Activated gamma-delta T cell (primary cell): ENCODE results near the gene ASTL.
"Not testable (repeated sequence)": the region's sequence is repeated elsewhere in the genome, so short reads cannot be mapped to it uniquely, and the experiment has no call there.

Source experiments
- DNase-seq: peaks from one replicate; lab custom pipeline; 2025; lab: John Stamatoyannopoulos, UW

The ASTL gene

DNA sequence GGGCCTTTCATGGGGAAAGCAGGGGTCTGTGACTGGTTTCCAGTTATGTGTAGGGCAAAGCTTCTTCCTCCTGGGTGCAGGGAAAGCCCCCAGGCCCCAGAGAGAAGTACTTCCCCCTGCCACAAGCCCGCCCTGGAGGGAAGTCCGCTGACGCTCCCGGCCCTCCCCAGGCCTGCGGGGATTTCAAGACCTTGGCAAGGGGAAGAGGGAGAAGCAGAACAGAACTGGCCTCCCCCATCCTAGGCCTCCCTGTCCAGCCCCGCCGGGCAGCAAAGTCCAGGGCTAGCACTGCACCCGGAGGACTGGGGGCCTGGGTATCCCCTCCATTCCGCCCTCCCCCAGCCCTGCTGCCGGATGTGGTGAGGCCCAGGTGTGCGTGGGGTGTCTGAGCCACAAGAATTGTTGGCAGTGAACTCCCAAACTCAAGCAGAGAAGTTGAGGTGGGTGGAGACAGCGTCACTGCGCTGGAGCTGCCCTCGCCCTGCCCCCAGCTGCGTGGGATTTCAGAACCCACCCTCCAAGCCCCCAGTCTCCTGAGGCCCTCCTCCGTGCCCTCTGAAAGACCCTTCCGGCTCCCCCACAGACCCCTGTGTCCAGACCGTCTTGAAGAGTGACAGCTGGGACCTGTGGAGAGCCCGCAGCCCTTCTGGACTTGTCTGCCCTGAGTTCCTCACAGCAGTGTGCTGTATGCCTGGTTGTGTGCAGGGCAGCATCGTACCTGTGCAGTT, 8.0 kb upstream of the ASTL start:
- peak; percentile 76 for DNase-seq

GRCh38 chr2:96145848-96146152, 7.5 kb upstream of the ASTL start:
- no peak for DNase-seq

GRCh38 chr2:96145036-96145847, 6.9 kb upstream of the ASTL start, which contains the start of gene DUSP2:
Gene DUSP2 (minus strand): TSS chr2:96145440. CDS start chr2:96145354, 86 bp downstream.
- peak; percentile 91 for DNase-seq

DNA sequence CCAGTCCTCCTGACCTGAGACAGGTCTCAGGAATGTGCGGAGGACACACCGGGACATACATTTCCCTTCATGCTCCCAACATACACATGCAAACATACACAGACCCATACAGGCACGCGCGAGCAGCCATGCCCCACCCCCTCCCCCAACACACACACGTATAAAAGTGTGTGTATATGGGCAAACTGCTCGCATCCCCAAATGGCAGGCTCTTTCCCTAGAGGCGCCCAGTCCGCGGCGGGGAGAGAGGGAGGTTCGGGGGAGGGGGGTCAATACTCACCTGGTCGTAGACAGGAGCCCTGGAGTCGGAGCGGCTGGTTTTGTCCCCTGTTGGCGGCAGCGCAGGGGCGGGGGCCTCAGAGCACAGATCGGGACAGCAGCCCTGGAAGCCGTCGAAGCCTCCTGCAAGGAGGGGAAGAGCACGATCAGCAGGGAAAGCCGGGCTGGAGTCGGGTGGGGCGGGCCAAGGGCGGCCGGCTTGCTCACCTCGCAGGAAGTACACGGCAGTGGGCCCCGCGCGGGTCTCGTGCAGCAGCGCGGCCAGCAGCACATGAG, 6.3 kb upstream of the ASTL start:
- no peak for DNase-seq

DNA sequence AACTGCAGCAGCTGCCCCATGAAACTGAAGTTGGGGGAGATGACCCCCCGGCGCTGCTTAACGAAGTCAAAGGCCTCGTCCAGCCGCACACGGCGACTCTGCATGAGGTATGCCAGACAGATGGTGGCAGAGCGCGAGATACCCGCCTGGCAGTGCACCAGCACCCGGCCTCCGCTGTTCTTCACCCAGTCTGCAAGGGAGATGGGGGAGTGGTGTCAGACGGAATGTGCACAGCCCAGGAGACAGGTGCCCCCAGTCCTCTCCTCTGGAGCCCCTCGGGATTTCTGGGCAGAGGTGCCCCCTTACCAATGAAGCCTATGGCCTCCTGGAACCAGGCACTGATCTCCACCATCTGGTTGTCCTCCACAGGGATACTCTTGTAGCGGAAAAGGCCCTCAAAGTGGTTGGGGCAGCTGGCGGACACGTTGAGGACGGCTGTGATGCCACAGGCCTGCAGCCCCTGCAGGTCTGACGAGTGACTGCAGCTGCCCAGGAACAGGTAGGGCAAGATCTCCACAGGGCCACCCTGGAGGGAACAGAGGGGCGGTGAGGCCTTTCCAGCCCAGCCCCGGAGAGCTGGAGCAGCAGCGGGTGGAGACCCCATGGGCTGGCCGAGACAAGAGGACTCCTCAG, 5.7 kb upstream of the ASTL start:
- no peak for DNase-seq

- no peak for DNase-seq
Observed at GRCh38 chr2:96143231-96143847, 5.0 kb upstream of the ASTL start.

DNA sequence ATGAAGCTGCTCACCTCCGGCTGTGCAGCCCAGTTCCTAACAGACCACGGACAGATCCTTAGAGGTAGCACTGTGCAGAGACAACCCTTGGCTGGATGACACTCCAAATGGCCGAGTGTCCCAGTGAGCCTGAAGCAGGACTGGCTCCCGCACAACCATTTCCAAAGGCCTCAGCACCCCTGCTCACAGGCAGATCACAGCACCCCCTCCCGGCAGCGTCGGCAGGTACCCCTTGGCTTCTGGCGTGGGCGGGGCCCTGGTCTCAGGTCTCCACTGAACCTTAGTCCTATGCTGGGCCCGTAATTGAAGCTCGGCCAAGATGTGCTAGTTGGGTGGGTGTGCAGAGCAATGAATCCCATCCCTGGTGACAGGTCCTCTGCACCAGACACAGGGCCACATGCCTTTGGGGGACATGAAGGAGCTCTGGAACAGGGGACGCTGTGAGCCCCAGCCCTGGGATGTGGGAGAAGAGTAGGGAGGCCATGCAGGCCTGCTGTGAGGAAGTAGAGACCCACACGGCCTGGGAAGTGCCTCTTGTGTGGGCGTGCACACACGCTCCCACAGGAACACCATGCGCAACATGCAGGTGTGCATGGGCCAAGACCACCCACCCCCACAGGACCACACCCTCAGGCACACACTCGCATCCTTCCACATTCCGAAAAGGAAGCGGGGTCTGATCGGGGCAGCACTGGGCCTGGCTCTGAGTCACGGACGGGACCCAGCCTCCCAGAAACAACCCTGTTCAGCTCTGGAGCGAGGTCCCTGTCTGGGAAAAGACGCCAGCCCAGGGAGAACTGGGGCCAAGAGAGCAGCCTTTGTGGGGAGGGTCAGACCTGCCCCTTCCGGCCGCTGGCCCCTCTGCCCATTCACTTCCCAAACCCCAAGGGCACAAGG, 4.2 kb upstream of the ASTL start:
- DNase-seq, result peak; percentile 48

DNA sequence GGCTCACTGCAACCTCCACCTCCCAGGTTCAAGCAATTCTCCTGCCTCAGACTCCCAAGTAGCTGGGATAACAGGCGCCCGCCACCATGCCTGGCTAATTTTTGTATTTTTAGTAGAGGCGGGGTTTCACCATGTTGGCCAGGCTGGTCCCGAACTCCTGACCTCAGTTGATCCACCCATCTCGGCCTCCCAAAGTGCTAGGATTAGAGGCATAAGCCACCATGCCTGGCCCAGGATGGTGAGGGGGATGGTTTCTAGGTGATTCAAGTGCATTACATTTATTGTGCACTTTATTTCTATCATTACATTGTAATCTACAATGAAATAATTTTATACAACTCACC, 3.3 kb upstream of the ASTL start:
- DNase-seq, result not testable (repeated sequence)

- DNase-seq, result no peak
Observed at GRCh38 chr2:96140941-96141623, 2.8 kb upstream of the ASTL start.

DNA sequence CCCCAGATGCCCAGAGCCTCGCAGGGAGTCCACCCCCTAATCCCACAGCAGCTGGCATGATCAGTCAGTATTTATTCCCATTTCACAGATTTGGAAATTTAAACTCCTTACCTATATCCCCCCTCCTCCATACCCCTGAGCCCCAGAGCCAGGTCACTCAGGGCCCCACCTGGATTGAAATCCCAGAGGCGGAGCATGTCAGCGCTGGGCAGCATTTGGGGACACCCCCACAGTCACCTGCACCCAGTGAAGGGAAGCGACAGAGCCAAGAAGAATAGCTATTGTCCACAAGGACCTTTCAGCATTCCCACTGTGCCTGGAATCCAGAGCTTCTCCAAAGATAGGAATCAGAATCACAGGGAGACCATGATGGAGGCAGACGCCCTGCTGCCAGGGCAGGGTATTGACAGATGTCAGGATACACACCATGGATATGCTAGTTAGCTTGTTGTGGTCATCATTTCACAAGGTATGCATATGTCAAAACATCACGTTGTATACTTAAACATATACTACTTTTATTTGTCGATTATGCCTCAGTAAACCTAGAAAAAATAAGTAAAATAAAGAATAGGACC, 968 bp upstream of the ASTL start:
- DNase-seq, result no peak

DNA sequence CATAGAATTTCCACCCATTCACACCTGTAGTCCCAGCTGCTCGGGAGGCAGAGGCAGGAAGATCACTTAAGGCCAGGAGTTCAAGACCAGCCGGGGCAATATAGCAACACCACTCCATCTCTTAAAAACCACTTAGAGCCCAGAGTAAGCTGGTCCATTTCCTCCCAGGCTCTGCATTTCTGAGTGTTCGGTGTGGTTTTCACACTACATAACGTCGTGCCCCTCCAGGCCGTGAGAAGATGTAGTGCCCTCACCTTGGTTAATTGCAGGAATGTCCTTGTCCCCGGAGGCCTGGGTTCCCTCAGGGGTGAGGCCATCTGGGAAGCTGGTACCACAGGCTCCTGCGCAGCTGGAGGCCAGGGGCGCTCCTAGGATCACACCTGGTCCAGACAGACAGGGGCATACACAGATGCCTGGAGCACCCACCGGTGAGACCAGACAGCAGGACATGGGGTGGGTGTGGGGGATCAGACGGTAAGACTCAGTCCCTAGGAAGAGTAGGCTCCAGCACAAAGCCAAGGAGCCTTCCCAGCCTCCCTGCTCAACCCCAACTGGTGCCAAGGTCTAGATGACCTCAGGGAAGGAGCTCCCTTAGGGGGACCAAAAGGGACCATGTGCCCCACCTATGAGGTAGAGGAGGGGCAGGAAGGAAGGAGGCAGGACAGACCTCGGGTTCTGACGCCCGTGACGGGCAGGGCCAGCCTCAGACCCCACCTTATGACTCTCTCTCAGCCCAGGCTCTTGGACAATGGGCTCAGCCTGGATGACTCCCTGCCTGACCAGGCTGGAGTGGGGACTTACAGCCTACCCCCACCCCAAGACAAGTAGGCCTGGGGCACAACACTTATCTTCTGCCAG, 752 bp downstream of the ASTL start:
- no peak for DNase-seq

DNA sequence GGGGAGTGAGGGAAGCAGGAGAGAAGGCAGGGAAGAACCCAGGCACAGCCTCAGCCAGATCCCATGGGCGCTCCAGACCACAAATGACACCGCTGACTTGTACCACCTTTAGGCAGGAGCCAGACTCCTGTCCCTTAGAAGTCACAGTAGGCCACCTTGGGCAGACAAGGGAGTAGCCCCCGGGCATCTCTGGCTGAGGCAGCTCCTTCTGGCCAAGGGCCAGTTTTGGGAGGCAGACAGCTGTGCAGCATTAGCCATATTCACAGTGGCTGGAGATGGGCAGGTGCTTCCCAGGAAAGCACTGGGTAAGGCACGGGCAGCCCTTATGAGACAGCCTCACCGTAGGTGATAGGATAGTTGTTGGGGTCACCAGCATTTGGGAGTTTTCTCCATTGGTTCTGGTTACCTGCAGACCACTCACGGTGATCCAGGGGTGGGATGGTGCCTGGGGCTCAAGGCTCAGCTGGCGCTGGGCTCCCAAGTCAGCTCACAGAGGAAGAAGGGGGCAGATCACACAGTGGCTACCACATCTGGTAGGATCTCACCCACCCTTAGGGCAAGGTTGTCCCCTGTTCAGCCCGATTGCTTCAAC, 2.1 kb downstream of the ASTL start:
- DNase-seq, result no peak

DNA sequence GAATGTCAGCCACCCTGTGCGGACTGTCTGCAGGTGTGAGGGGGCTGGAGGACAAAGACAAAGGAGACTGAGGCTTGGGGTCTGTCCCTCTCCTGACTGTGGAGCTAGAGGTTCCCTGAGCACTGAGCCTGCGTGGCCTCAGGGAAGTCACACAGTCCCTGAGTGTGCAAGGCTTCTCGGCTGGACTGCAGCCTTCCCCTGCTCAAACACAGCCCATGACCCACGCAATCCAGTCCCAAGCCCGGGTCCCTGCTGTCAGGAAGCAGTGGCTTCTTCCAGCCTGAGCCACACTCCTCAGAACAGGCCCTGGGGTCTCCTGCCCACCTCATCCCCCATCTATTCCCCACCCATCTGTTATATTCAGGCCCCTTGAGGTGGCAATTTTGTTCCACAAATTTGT, 2.7 kb downstream of the ASTL start:
- no peak for DNase-seq

GRCh38 chr2:96135171-96135570, 3.1 kb downstream of the ASTL start:
- no peak for DNase-seq

DNA sequence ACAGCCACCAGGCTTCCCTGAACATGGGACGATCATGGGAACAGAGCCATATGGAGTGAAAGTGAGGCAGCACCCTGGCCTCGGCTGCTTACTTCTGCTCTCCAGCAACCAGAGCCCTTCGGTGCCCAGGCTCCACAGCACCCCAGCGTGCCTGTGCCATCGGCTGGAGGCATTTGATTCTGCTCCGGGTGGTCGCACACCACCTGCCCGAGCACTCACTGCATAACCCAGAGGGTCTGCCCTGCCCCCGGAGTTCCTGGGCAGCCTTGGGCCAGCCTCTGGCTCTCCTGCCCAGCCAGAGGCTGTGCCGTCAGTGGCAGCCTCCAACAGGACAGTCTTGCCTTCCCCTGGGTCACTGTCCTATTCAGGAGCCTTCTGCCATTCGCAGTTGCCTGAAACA, 3.9 kb downstream of the ASTL start:
- no peak for DNase-seq

DNA sequence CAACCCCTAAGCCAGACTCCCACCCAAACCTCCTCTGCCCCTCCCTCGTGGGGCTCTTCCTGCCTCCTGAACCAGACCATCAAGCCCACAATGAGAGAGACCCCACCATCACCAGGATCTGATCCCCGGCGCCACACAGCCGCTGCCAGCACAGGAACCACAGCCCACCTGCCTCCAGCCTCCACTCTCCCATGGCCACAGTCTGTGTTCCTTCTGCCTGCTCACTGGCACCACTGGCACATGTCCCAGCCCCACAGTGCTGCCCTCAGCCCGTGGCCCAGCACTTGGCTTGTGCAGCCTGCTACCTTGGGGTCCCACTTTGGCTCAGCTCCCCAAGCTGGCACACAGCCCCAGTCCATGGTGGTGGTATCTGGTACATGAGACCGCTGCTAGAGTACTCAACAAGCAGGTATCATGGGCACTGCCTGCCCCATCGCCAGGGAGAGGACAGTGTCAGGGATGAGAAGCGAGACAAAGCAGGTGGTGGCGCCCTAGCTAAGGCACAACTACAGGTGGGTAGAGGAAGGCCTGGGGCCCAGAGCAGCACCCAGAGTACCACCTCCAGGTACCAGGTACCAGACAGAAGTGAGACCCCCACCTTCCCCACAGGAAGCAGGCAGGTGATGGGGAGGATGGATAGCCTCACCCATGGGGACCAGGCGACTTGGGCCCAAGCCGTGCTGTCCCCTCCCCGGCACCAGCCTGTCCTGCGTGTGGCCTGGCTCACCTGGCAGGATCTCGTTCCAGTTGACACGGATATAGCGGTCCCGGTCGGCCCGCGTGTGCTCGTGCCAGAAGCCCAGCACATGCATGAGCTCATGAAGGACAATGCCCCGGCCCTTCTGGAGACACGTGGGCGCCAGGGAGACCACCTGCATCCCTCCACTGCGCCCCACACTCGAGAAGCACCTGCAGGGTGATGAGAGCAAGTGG, 6.2 kb downstream of the ASTL start:
- no peak for DNase-seq

DNA sequence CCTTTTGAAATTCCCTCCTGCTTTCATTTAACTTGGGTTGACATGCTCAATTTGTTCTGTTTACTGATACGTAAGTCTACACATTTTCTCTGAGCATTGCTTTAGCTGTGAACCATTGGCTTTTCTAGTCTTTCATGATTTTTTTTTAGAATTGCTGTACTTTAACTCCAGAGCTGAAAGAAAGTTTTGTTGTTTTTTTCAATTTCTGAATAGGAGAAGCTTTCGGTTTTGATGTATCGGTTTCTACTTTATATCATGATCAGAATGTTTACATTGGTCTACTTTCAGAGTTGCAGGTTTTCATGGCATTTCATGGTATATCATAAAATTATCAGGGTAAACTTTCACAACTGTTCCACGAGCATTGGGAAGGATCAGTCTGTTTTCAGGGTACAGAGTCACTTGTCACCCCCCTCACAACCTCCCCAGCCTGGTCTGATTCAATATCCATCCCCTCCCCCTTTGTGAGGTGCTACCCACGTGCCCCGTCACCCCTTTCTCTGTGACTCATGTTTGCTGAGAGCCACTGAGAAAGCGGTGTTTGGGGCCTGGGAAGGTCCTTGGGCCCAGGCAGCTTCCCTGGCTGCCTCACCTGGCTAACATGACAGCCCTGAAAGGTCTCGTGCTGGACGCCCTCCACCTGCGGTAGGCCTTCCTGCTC, 7.0 kb downstream of the ASTL start:
- DNase-seq, result no peak
